Panc1 (cell line): ENCODE data around the gene CASQ2. TPM values are rescaled to one million over a fixed set of nuclear protein-coding genes. Genes with fewer than 3 reads are reported as not detected.

ENCODE experiments used
- ATAC-seq: fragments of 200-7000 bp; cut with Tn5 transposase; 2 replicates; pipeline ENCODE4 v1.9.1; 2020; ENCODE audit warnings: mild to moderate bottlenecking, moderate library complexity
- BruUV-seq: library from RNA; stranded (reverse); fragments of 400-500 nt; replicated peaks from 2 replicates; lab custom pipeline; 2021; lab: Mats Ljungman, UMichigan
- CTCF ChIA-PET: fragments of 300-600 bp; sonication (Branson Sonifier 250); formaldehyde crosslinking; loops from one replicate; lab custom pipeline; 2022; ENCODE audit warnings: antibody characterized with exemption; lab: Charles Lee
- POLR2A ChIA-PET: fragments of 300-600 bp; sonication (Branson Sonifier 250); formaldehyde crosslinking; loops from one replicate; lab custom pipeline; 2022; ENCODE audit warnings: antibody characterized with exemption; lab: Charles Lee
- DNase-seq: peaks from one replicate; pipeline ENCODE4 v3.0.0-alpha.2; 2010; ENCODE audit warnings: low read depth, low spot score
- H3K27ac ChIP-seq: 2 replicates; pipeline ENCODE4 v1.5.1; 2011; ENCODE audit warnings: mild to moderate bottlenecking, low read length, inconsistent platforms
- H3K27me3 ChIP-seq: fragments of 200-500 bp; sonication (Bioruptor generic); 2 replicates; pipeline ENCODE4 v1.6.0; 2014; ENCODE audit warnings: low read length, inconsistent platforms; ENCODE audit not compliant: control insufficient read depth, insufficient read depth
- H3K36me3 ChIP-seq: fragments of 200-500 bp; sonication (Bioruptor generic); 2 replicates; pipeline ENCODE4 v1.5.1; 2014; ENCODE audit warnings: inconsistent platforms, mild to moderate bottlenecking, low read length, moderate library complexity; ENCODE audit not compliant: control insufficient read depth, insufficient read depth
- H3K4me1 ChIP-seq: 2 replicates; pipeline ENCODE4 v1.5.1; 2011; ENCODE audit warnings: inconsistent platforms, mild to moderate bottlenecking, low read length, moderate library complexity; ENCODE audit not compliant: control insufficient read depth, insufficient read depth
- H3K4me3 ChIP-seq, 2 experiments: 2 replicates each; pipeline ENCODE4 v1.5.1; 2011 to 2012; ENCODE audit warnings: low read depth in 2 of 2, low read length in 2 of 2, mild to moderate bottlenecking in 2 of 2, inconsistent platforms in 1 of 2, moderate library complexity in 1 of 2
- H3K9me3 ChIP-seq: fragments of 200-500 bp; sonication (Bioruptor generic); 2 replicates; pipeline ENCODE4 v1.5.1; 2014; ENCODE audit warnings: low read depth, mild to moderate bottlenecking, inconsistent platforms, low read length, moderate library complexity; ENCODE audit not compliant: control insufficient read depth, insufficient read depth
- CTCF ChIP-seq: fragments of 450-650 bp; IDR thresholded peaks from 2 replicates; pipeline ENCODE4 v1.5.1; 2017; ENCODE audit warnings: mild to moderate bottlenecking
- POLR2AphosphoS5 ChIP-seq: IDR thresholded peaks from 2 replicates; pipeline ENCODE4 v1.6.1; 2012; ENCODE audit warnings: mild to moderate bottlenecking, low read depth, low read length, moderate library complexity
- SIN3A ChIP-seq: IDR thresholded peaks from 2 replicates; pipeline ENCODE4 v1.6.1; 2012; ENCODE audit warnings: low read depth, mild to moderate bottlenecking, low read length, moderate library complexity, borderline replicate concordance; ENCODE audit not compliant: insufficient read depth
- TCF7L2 ChIP-seq: IDR thresholded peaks from 2 replicates; pipeline ENCODE4 v1.6.1; 2011; ENCODE audit warnings: mild to moderate bottlenecking, low read depth, low read length, inconsistent platforms
- in situ Hi-C: cut with HindIII; loops from 2 replicates; pipeline ENCODE4 v1.10.0; 2016; ENCODE audit warnings: low sequenced_read_pairs, low pct_unique_long_range_greater_than_20kb
- intact Hi-C: fragments of 100-400 bp; cut with micrococcal nuclease; formaldehyde crosslinking; loops from one replicate; pipeline ENCODE4 v1.10.0; 2022; ENCODE audit not compliant: unreplicated experiment
- total RNA-seq: library from RNA; stranded (reverse); gene quantifications from one replicate; pipeline ENCODE4 v1.2.1, GENCODE V29; 2021; ENCODE audit not compliant: unreplicated experiment
- TF ChIP-seq, protein P1 (sequence below), 2 experiments: IDR thresholded peaks; 2 replicates each; pipeline ENCODE4 v1.6.1; 2011 to 2012; ENCODE audit warnings: low read depth in 2 of 2, control low read depth in 1 of 2, low read length in 1 of 2, mild to moderate bottlenecking in 1 of 2, moderate library complexity in 1 of 2; ENCODE audit not compliant: insufficient read depth in 1 of 2

CASQ2 gene
- total RNA-seq, 1 experiment from 2014 or later, result not detected

DNA sequence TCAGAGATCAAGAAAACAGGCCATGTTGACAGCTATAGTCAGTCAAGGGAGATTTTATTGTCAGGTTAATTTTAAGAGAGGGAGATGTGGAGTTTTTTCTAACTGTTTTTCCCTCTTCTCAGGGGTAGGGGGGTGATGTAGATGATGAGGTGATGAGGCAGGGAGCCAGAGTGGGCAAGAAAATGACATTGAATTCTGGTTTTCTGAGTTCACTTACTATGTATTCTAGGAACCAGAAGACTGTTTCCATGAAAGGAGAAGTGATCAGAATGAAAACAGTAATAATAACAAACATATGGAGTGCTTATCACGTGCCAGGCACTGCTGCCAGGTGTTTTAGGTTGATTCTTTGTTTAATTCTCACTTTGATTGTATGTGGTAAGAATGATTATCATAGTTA lies 40.2 kb downstream of the CASQ2 start:
- ATAC-seq (no peak), DNase-seq (no peak)
- Histone ChIP-seq H3K4me1 (no peaks in the 10 kb centered on the region), H3K36me3 (no peaks in the 10 kb centered on the region), H3K27ac (no peak overlapping the region), H3K9me3 (no peaks in the 10 kb centered on the region), H3K27me3 (no peaks in the 10 kb centered on the region), H3K4me3 (no peak overlapping the region)
- CTCF ChIA-PET, result no interaction called here
- no TSS peak for BruUV-seq
- intact Hi-C loops (no loop called here), in situ Hi-C loops (no loop called here)
- POLR2A ChIA-PET, result no interaction called here
- TF ChIP-seq, protein P1, sequence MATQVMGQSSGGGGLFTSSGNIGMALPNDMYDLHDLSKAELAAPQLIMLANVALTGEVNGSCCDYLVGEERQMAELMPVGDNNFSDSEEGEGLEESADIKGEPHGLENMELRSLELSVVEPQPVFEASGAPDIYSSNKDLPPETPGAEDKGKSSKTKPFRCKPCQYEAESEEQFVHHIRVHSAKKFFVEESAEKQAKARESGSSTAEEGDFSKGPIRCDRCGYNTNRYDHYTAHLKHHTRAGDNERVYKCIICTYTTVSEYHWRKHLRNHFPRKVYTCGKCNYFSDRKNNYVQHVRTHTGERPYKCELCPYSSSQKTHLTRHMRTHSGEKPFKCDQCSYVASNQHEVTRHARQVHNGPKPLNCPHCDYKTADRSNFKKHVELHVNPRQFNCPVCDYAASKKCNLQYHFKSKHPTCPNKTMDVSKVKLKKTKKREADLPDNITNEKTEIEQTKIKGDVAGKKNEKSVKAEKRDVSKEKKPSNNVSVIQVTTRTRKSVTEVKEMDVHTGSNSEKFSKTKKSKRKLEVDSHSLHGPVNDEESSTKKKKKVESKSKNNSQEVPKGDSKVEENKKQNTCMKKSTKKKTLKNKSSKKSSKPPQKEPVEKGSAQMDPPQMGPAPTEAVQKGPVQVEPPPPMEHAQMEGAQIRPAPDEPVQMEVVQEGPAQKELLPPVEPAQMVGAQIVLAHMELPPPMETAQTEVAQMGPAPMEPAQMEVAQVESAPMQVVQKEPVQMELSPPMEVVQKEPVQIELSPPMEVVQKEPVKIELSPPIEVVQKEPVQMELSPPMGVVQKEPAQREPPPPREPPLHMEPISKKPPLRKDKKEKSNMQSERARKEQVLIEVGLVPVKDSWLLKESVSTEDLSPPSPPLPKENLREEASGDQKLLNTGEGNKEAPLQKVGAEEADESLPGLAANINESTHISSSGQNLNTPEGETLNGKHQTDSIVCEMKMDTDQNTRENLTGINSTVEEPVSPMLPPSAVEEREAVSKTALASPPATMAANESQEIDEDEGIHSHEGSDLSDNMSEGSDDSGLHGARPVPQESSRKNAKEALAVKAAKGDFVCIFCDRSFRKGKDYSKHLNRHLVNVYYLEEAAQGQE (IDR thresholded peaks at IDR 0.05; ENCODE audit: insufficient read depth in 1 of 2, low read depth in 2 of 2, low read length in 1 of 2), result no peak
- TF ChIP-seq POLR2AphosphoS5 (no peak), CTCF (no peak), TCF7L2 (no peak), SIN3A (no peak)

- ATAC-seq, result no peak
- Histone ChIP-seq H3K27me3 (no peaks in the 10 kb centered on the region), H3K4me3 (no peak overlapping the region), H3K36me3 (no peaks in the 10 kb centered on the region), H3K9me3 (no peaks in the 10 kb centered on the region), H3K27ac (no peak overlapping the region), H3K4me1 (no peaks in the 10 kb centered on the region)
- CTCF ChIA-PET, result no interaction called here
- DNase-seq, result no peak
- intact Hi-C loops, result no loop called here
- in situ Hi-C loops, result no loop called here
- TF ChIP-seq TCF7L2 (no peak), POLR2AphosphoS5 (no peak), CTCF (no peak), SIN3A (no peak)
- TF ChIP-seq, protein P1 (IDR thresholded peaks at IDR 0.05; ENCODE audit: insufficient read depth in 1 of 2, low read depth in 2 of 2, low read length in 1 of 2), result no peak
- POLR2A ChIA-PET, result no interaction called here
- no TSS peak for BruUV-seq
These were observed 40.7 kb downstream of the CASQ2 start for GRCh38 chr1:115727706-115728249.
